Glutamatergic neuron (in vitro differentiated cells): ENCODE data around the gene GPX3. TPM values are rescaled to one million over a fixed set of nuclear protein-coding genes. Genes with fewer than 3 reads are reported as not detected.

ENCODE experiments used
- DNase-seq: peaks from one replicate; pipeline ENCODE4 v3.0.0; 2022
- H3K27ac Mint-ChIP-seq: one replicate; pipeline ENCODE4 v1.8.0; 2020; ENCODE audit warnings: mild to moderate bottlenecking, mixed read lengths, inconsistent platforms; ENCODE audit not compliant: unreplicated experiment
- H3K27me3 Mint-ChIP-seq: one replicate; pipeline ENCODE4 v1.8.0; 2020; ENCODE audit warnings: mild to moderate bottlenecking, moderate library complexity, mixed read lengths, inconsistent platforms; ENCODE audit not compliant: unreplicated experiment
- H3K36me3 Mint-ChIP-seq: one replicate; pipeline ENCODE4 v1.8.0; 2020; ENCODE audit warnings: mild to moderate bottlenecking, mixed read lengths, inconsistent platforms; ENCODE audit not compliant: unreplicated experiment
- H3K4me1 Mint-ChIP-seq: one replicate; pipeline ENCODE4 v1.8.0; 2020; ENCODE audit warnings: mild to moderate bottlenecking, low read depth, mixed read lengths, inconsistent platforms; ENCODE audit not compliant: unreplicated experiment
- H3K4me3 Mint-ChIP-seq: one replicate; pipeline ENCODE4 v1.8.0; 2020; ENCODE audit warnings: mild to moderate bottlenecking, mixed read lengths, inconsistent platforms; ENCODE audit not compliant: unreplicated experiment
- H3K9me3 Mint-ChIP-seq: one replicate; pipeline ENCODE4 v1.8.0; 2020; ENCODE audit warnings: mild to moderate bottlenecking, moderate library complexity, mixed read lengths, inconsistent platforms; ENCODE audit not compliant: unreplicated experiment
- total RNA-seq: library from RNA; stranded (reverse); fragmentation: NEBNext Ultra II Directional; extraction: Animal tissue kit (Norgen Biotek cat#: 25700); gene quantifications from one replicate; pipeline ENCODE4 v1.2.1, GENCODE V29; 2021; ENCODE audit not compliant: unreplicated experiment
- TF ChIP-seq, protein P1 (sequence below): fragments of 200-600 bp; sonication (generic); IDR thresholded peaks from one replicate; pipeline ENCODE4 v1.5.0; 2021; ENCODE audit not compliant: partially characterized antibody, unreplicated experiment

GPX3 gene
- total RNA-seq, 1 donor from 2014 or later, result 20.4 TPM

DNA sequence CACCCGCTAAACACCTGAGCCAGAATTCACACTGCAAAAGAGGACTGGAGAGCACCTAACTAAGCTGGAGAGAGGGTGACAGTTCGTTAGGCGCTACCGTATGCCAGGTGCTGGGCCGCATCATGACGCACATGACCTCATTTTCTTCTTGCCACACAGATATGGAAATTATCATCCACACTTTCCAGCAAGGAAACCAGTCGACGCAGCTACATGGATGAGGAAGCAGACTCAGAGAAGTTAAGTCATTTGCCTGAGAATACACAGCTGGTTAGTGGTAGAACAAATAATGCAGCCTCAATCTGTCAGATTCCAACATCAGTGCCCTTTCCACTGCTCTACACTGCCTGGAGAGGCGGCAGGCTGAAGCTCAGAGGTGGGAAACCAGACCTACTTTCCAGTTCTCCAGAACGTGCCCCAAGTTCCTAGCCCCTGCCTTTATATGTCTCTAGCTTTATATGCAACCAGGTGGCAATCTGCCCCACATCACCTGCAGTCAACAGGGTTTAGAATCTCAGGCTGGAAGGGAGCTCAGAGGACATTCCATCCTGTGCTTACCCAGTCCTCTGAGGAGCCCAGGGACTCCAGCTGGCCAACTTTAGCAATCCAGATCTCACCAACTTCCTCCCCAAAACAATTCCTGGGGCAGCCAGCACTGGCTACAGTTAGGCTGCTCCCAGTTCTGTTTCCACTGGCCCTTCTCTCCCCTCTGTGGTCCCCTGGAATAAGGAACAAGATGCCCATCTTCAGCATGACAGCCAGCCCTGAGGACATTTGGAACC is 51.6 kb downstream of the GPX3 start:
- Mint-ChIP-seq H3K4me3 (no peak overlapping the region), H3K4me1 (peaks cover 9% of the 10 kb centered on the region), H3K9me3 (no peaks in the 10 kb centered on the region), H3K36me3 (no peaks in the 10 kb centered on the region), H3K27me3 (peaks cover 2% of the 10 kb centered on the region), H3K27ac (no peak overlapping the region)
- no peak for DNase-seq
- TF ChIP-seq, protein P1, sequence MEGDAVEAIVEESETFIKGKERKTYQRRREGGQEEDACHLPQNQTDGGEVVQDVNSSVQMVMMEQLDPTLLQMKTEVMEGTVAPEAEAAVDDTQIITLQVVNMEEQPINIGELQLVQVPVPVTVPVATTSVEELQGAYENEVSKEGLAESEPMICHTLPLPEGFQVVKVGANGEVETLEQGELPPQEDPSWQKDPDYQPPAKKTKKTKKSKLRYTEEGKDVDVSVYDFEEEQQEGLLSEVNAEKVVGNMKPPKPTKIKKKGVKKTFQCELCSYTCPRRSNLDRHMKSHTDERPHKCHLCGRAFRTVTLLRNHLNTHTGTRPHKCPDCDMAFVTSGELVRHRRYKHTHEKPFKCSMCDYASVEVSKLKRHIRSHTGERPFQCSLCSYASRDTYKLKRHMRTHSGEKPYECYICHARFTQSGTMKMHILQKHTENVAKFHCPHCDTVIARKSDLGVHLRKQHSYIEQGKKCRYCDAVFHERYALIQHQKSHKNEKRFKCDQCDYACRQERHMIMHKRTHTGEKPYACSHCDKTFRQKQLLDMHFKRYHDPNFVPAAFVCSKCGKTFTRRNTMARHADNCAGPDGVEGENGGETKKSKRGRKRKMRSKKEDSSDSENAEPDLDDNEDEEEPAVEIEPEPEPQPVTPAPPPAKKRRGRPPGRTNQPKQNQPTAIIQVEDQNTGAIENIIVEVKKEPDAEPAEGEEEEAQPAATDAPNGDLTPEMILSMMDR, result no peak

DNA sequence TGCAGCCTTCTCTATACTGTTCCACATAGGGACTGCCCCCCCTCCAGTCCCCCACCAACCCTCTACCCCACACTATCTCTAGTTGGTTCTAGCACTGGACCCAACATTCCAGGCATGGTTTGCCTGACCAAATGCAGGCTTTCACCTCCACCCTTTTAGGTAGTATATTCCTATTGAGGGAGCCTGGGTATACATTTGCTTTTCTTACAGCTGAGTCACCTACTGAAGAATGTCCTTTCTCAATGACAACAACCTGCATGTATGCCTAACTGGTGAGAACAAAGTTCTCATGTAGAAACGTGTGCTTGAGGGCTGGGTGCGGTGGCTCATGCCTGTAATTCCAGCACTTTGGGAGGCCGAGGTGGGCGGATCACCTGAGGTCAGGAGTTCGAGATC is 52.2 kb downstream of the GPX3 start:
- Mint-ChIP-seq H3K4me1 (peaks cover 6% of the 10 kb centered on the region), H3K4me3 (no peak overlapping the region), H3K27ac (no peak overlapping the region), H3K36me3 (no peaks in the 10 kb centered on the region), H3K27me3 (peaks cover 2% of the 10 kb centered on the region), H3K9me3 (no peaks in the 10 kb centered on the region)
- TF ChIP-seq, protein P1, result no peak
- no peak for DNase-seq

DNA sequence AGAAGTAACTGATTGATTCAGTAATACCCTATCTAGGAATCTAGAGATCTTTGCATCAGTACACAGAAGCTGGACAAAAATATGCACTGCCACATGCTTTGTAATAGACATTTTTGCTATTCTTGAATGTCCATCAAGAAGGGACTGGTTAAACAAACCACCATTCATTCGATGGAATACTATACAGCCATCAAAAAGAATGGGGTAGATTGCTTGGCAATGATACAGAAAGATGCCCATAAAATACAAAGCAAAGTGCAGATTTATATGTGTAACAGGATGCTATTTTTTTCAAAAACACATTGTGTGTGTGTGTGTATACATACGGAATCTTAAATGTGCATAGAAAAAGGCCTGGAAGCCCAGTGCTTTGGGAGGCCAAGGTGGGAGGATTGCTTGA is 52.9 kb downstream of the GPX3 start:
- Mint-ChIP-seq H3K9me3 (no peaks in the 10 kb centered on the region), H3K4me3 (no peak overlapping the region), H3K27ac (no peak overlapping the region), H3K27me3 (no peaks in the 10 kb centered on the region), H3K4me1 (peaks cover 4% of the 10 kb centered on the region), H3K36me3 (no peaks in the 10 kb centered on the region)
- TF ChIP-seq, protein P1, result no peak
- no peak for DNase-seq

DNA sequence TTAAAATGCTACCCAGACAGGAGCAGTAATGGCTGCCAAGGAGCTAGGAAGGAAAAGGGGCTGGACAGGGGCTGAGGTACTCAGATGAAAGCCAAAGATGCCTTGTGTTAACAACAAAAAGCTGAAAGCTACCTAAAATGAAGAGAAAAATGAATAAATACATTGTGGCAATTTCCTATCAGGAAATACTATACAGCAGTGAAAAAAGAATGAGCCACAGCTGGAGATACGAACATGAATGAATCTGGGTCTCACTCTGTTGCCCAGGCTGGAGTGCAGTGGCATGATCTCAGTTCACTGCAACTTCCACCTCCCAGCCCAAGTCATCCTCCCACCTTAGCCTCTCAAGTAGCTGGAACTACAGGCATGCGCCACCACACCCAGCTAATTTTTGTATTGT is 54.2 kb downstream of the GPX3 start:
- Mint-ChIP-seq H3K27me3 (no peaks in the 10 kb centered on the region), H3K27ac (no peak overlapping the region), H3K4me3 (no peak overlapping the region), H3K9me3 (no peaks in the 10 kb centered on the region), H3K36me3 (no peaks in the 10 kb centered on the region), H3K4me1 (peaks cover 4% of the 10 kb centered on the region)
- DNase-seq, result no peak
- TF ChIP-seq, protein P1, result no peak

DNA sequence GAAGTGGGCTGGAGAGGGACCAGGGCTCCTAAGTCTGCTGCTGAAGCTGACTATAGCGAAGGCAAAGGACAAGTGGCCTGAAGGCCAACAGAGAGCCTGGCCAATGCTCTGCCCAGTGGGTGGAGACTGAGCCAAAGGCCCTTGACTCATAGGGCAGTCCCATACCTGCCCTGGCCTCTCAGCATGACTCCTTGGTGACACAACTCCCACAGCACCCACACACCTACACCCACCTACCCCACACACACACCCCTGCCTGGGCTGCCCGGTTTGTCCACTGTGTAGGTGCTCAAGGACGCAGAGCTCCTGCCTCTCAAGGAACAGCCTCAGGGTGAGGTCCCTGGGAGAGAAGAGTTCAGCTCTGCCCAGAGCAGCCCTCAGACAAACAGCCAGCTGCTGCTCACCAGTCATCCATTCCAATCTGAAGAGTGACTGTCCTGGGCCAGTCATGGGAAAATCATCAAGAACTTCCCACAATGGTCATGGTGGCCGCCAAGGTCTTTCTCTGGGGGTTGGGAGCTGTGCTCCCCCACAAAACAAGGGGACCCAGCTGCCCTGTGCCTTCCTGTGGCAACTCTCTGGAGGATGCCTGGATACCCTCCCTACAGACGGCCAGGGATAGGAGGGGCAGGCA is 55.4 kb downstream of the GPX3 start:
- TF ChIP-seq, protein P1, result no peak
- no peak for DNase-seq
- Mint-ChIP-seq H3K27me3 (peaks cover 5% of the 10 kb centered on the region), H3K9me3 (peaks cover 4% of the 10 kb centered on the region), H3K4me1 (peaks cover 11% of the 10 kb centered on the region), H3K4me3 (no peak overlapping the region), H3K27ac (no peak overlapping the region), H3K36me3 (no peaks in the 10 kb centered on the region)
